GM12878 (cell line): ENCODE results near the gene ANKRD34A.

Source experiments
- MYC ChIP-seq: IDR thresholded peaks from 2 replicates; pipeline ENCODE4 v1.6.1; 2011; ENCODE audit warnings: mild to moderate bottlenecking, low read length, moderate library complexity, inconsistent platforms; ENCODE audit not compliant: insufficient read depth, insufficient replicate concordance, insufficient read length, severe bottlenecking
- TF ChIP-seq, protein P1 (sequence below), 3 experiments: IDR thresholded peaks in 2 of 3; conservative IDR thresholded peaks in 1 of 3; 2 replicates each; pipeline ENCODE4 v1.5.1; 2011; ENCODE audit warnings: low read depth in 3 of 3, low read length in 3 of 3, mild to moderate bottlenecking in 3 of 3, control low read depth in 2 of 3, moderate library complexity in 2 of 3, inconsistent platforms in 1 of 3, mixed read lengths in 1 of 3; ENCODE audit not compliant: control insufficient read depth in 2 of 3, insufficient read depth in 1 of 3; ENCODE audit errors: extremely low read depth in 1 of 3

DNA sequence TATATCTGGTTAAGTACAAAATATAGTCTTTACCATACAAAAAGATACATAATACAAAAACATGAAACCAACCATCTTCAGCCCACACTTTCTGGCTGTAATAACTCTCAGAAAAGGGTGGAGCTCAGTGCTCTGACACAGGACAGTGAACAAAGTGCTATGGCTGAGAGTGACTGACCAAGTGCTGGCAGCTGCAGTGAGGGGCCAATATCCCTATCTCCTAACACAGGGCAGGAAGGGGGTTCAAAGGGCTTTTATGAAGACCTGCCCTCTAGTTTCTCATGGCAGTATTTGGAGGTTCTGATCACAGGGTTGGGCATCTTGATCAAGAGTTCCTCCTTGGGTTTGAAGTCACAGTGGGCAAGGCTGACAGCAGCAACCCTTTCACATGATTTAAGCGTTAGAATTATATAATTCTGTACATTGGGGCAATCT, 28.1 kb upstream of the ANKRD34A start:
- TF ChIP-seq, protein P1, sequence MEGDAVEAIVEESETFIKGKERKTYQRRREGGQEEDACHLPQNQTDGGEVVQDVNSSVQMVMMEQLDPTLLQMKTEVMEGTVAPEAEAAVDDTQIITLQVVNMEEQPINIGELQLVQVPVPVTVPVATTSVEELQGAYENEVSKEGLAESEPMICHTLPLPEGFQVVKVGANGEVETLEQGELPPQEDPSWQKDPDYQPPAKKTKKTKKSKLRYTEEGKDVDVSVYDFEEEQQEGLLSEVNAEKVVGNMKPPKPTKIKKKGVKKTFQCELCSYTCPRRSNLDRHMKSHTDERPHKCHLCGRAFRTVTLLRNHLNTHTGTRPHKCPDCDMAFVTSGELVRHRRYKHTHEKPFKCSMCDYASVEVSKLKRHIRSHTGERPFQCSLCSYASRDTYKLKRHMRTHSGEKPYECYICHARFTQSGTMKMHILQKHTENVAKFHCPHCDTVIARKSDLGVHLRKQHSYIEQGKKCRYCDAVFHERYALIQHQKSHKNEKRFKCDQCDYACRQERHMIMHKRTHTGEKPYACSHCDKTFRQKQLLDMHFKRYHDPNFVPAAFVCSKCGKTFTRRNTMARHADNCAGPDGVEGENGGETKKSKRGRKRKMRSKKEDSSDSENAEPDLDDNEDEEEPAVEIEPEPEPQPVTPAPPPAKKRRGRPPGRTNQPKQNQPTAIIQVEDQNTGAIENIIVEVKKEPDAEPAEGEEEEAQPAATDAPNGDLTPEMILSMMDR (IDR thresholded peaks at IDR 0.05 in 2 of 3, conservative IDR thresholded peaks at IDR 0.05 in 1 of 3; ENCODE audit: control insufficient read depth in 2 of 3, extremely low read depth in 1 of 3, insufficient read depth in 1 of 3, low read depth in 3 of 3, low read length in 3 of 3) = no peak
- no peak for TF ChIP-seq MYC
